Measurements from ENCODE around the gene FTCDNL1. TPM values are rescaled to one million over a fixed set of nuclear protein-coding genes. Genes with fewer than 3 reads are reported as not detected.

FTCDNL1 gene
- total and polyA plus RNA-seq, 3 donors from 2014 or later = 1.5 to 9.7 (median 9.7) TPM

- Histone ChIP-seq H3K4me3 (no peak overlapping the region), H3K4me1 (no peaks in the 10 kb centered on the region), H3K36me3 (ENCODE audit: low read depth, missing control alignments) (no peaks in the 10 kb centered on the region), H3K27ac (no peak overlapping the region), H3K9me3 (no peaks in the 10 kb centered on the region), H3K27me3 (no peaks in the 10 kb centered on the region)
- no peak for DNase-seq
- no peak for TF ChIP-seq POLR2A (IDR thresholded peaks at IDR 0.05)
- no peak for TF ChIP-seq CTCF (IDR thresholded peaks at IDR 0.05)
- 56 to 64% methylated on average over 3 of the region's 3 CpGs for WGBS, 2 donors
- intact Hi-C loops (cut with DNase I; ENCODE audit: low total_unique reads) = no loop called here
Measured at GRCh38 chr2:199791326-199791725, 59.7 kb downstream of the FTCDNL1 start.

DNA sequence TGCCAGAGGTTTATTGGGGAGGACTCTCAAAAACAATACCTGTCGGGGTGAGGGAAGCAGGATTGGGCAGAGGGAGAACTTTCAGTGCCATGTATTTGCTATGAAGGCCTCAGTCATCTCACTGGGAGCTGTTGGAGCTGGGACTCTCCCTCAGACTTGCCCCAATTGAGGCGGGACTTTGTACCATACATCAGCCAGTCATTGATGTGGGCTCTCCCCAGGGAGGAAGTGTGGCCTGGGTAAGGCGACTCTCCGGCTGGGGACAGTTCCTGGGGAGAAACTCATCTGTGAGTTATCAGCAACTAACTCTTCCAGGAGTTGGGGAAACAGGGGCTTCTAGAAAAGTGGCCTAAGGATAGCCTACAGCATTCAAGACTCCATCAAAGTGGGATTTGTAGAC, 66.5 kb downstream of the FTCDNL1 start:
- TF ChIP-seq POLR2A (IDR thresholded peaks at IDR 0.05) = no peak
- TF ChIP-seq CTCF (IDR thresholded peaks at IDR 0.05) = no peak
- intact Hi-C loops (cut with DNase I; ENCODE audit: low total_unique reads) = no loop called here
- Histone ChIP-seq H3K27ac (no peak overlapping the region), H3K4me1 (no peaks in the 10 kb centered on the region), H3K27me3 (no peaks in the 10 kb centered on the region), H3K4me3 (no peak overlapping the region), H3K9me3 (no peaks in the 10 kb centered on the region), H3K36me3 (ENCODE audit: low read depth, missing control alignments) (no peaks in the 10 kb centered on the region)
- no peak for DNase-seq
- WGBS, 2 donors = 89 to 97% methylated on average over 4 of the region's 4 CpGs

- Histone ChIP-seq H3K27ac (no peak overlapping the region), H3K9me3 (no peaks in the 10 kb centered on the region), H3K27me3 (no peaks in the 10 kb centered on the region), H3K4me3 (no peak overlapping the region), H3K36me3 (ENCODE audit: low read depth, missing control alignments) (no peaks in the 10 kb centered on the region), H3K4me1 (no peaks in the 10 kb centered on the region)
- DNase-seq = no peak
- intact Hi-C loops (cut with DNase I; ENCODE audit: low total_unique reads) = no loop called here
- TF ChIP-seq CTCF (IDR thresholded peaks at IDR 0.05) (no peak), POLR2A (IDR thresholded peaks at IDR 0.05) (no peak)
- WGBS, 2 donors = 89 to 92% methylated on average over 3 of the region's 3 CpGs
Measured at GRCh38 chr2:199779589-199779988, 71.4 kb downstream of the FTCDNL1 start.

DNA sequence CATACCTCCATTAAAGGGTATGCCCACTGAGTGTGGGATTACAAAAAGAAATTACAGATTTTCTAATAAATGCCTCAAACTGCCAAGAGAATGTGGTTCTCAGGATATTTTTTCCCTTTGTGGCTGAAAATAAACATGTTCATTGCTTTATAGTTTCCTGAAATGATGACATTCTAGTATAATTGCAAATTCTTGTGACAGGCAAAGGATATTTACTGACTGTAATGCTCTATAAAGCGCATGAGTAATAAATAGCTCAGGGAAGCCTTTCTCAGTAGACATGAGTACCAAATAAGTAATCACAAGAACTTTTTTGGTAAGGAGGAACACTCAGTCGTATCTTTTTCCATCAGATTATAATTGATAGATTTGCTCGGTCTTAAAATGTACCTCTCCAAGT, 72.3 kb downstream of the FTCDNL1 start:
- intact Hi-C loops (cut with DNase I; ENCODE audit: low total_unique reads) = no loop called here
- H3K4me3 ChIP-seq = no peak overlapping the region
- no peak for DNase-seq
- no peak for TF ChIP-seq POLR2A (IDR thresholded peaks at IDR 0.05)
- TF ChIP-seq CTCF (IDR thresholded peaks at IDR 0.05) = no peak
- no peak overlapping the region for H3K27ac ChIP-seq
- H3K4me1 ChIP-seq = no peaks in the 10 kb centered on the region
- no peaks in the 10 kb centered on the region for H3K9me3 ChIP-seq
- H3K27me3 ChIP-seq = no peaks in the 10 kb centered on the region
- 85 to 89% methylated on average over 3 of the region's 3 CpGs for WGBS, 2 donors
- H3K36me3 ChIP-seq (ENCODE audit: low read depth, missing control alignments) = no peaks in the 10 kb centered on the region

DNA sequence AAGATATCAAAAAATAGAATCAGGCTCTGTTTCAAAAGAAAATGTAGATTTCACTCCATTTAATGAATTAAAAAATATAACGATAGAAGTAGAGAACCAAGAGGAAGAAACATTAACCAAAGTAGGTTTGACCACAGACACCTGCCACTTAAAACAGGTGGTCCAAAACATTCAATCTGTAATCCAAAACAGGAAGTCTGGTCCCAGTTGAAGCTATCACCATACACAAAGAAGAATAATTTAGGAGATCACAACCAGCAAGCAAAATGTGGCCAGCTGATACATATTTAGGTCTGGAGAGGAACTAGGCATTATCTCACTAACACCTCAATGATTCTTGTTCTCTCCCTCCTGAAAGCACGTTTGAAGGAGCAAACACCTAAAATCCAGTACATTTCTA, 73.1 kb downstream of the FTCDNL1 start:
- WGBS, 2 donors = 78 to 85% methylated on average over 2 of the region's 2 CpGs
- no peaks in the 10 kb centered on the region for H3K4me1 ChIP-seq
- intact Hi-C loops (cut with DNase I; ENCODE audit: low total_unique reads) = no loop called here
- no peaks in the 10 kb centered on the region for H3K9me3 ChIP-seq
- no peaks in the 10 kb centered on the region for H3K27me3 ChIP-seq
- no peak for TF ChIP-seq CTCF (IDR thresholded peaks at IDR 0.05)
- no peak overlapping the region for H3K27ac ChIP-seq
- no peak for DNase-seq
- H3K36me3 ChIP-seq (ENCODE audit: low read depth, missing control alignments) = no peaks in the 10 kb centered on the region
- H3K4me3 ChIP-seq = no peak overlapping the region
